HepG2 (cell line): ENCODE data around the gene TGFB2. TPM values are rescaled to one million over a fixed set of nuclear protein-coding genes. Genes with fewer than 3 reads are reported as not detected.

Source experiments
- ATAC-seq: fragments of 200-7000 bp; cut with Tn5 transposase; 3 replicates; pipeline ENCODE4 v1.9.1; 2020; ENCODE audit warnings: mild to moderate bottlenecking, moderate library complexity
- BruUV-seq: library from RNA; stranded (reverse); fragments of 400-500 nt; replicated peaks from 2 replicates; lab custom pipeline; 2021; lab: Mats Ljungman, UMichigan
- CTCF ChIA-PET: fragments of 300-600 bp; formaldehyde crosslinking; extraction: SDS; loops from one replicate; lab custom pipeline; 2021; ENCODE audit warnings: low total read pairs, inconsistent platforms, low intra/inter-chr PET ratio; lab: Yijun Ruan, JAX
- POLR2A ChIA-PET: fragments of 350-600 bp; sonication (Branson Sonifier 250); formaldehyde crosslinking; loops from one replicate; lab custom pipeline; 2020; ENCODE audit warnings: antibody characterized with exemption, inconsistent platforms; lab: Yijun Ruan, JAX
- DNase-seq: peaks from one replicate; pipeline ENCODE4 v3.0.0-alpha.2; 2015; ENCODE audit warnings: low spot score
- FAIRE-seq: peaks from 3 replicates; lab custom pipeline; 2011; peaks lifted over from hg19 to GRCh38; lab: Jason Lieb, UNC
- H2AFZ ChIP-seq: one replicate; pipeline ENCODE4 v1.6.1; 2011; ENCODE audit warnings: low read length, inconsistent platforms
- H3K27ac ChIP-seq: fragments of 300-600 bp; 3 replicates; pipeline ENCODE4 v1.8.0; 2011; ENCODE audit warnings: mixed run types, mild to moderate bottlenecking, mixed read lengths, low read length, inconsistent platforms; ENCODE audit not compliant: insufficient read depth; ENCODE audit errors: extremely low read length
- H3K27me3 ChIP-seq, 2 experiments: fragments of 200-600 bp in 1 of 2; 2 replicates in 1 of 2; 3 replicates in 1 of 2; pipeline versions ENCODE4 v1.6.0 to v1.8.0; 2011; ENCODE audit warnings: low read length in 2 of 2, mild to moderate bottlenecking in 2 of 2, moderate library complexity in 2 of 2, inconsistent platforms in 1 of 2; ENCODE audit not compliant: insufficient read depth in 2 of 2, control insufficient read depth in 1 of 2
- H3K36me3 ChIP-seq, 2 experiments: fragments of 200-600 bp in 1 of 2; replicated peaks in 1 of 2; 2 replicates in 1 of 2; 3 replicates in 1 of 2; pipeline versions ENCODE4 v1.5.1 to v1.8.0; 2011; ENCODE audit warnings: low read length in 2 of 2, inconsistent platforms in 1 of 2; ENCODE audit not compliant: insufficient read depth in 2 of 2, control insufficient read depth in 1 of 2
- H3K4me1 ChIP-seq: 2 replicates; pipeline ENCODE4 v1.5.1; 2012; ENCODE audit warnings: low read length, inconsistent platforms; ENCODE audit not compliant: insufficient read depth
- H3K4me2 ChIP-seq: 2 replicates; pipeline ENCODE4 v1.6.0; 2011; ENCODE audit warnings: low read depth, low read length, inconsistent platforms
- H3K4me3 ChIP-seq, 3 experiments: fragments of 200-600 bp in 1 of 3; sonication (generic), shearing (Covaris generic) in 1 of 3; replicated peaks in 1 of 3; 2 replicates each; pipeline ENCODE4 v1.5.1; 2011 to 2016; ENCODE audit warnings: low read length in 3 of 3, inconsistent platforms in 2 of 3, low read depth in 2 of 3, mild to moderate bottlenecking in 2 of 3, control low read depth in 1 of 3, mixed read lengths in 1 of 3; ENCODE audit not compliant: insufficient read depth in 1 of 3
- H3K79me2 ChIP-seq: one replicate; pipeline ENCODE4 v1.6.1; 2011; ENCODE audit warnings: low read length, inconsistent platforms; ENCODE audit not compliant: insufficient read depth
- H3K9ac ChIP-seq: 2 replicates; pipeline ENCODE4 v1.6.0; 2011; ENCODE audit warnings: mild to moderate bottlenecking, low read depth, low read length, inconsistent platforms; ENCODE audit not compliant: insufficient read depth
- H3K9me3 ChIP-seq: 2 replicates; pipeline ENCODE4 v1.5.1; 2012; ENCODE audit warnings: mild to moderate bottlenecking, low read length
- H4K20me1 ChIP-seq: 2 replicates; pipeline ENCODE4 v1.6.0; 2011; ENCODE audit warnings: inconsistent platforms, mild to moderate bottlenecking, low read length, moderate library complexity; ENCODE audit not compliant: insufficient read depth
- FOXK2 ChIP-seq: fragments of 450-650 bp; IDR thresholded peaks from 2 replicates; pipeline ENCODE4 v1.6.1; 2016
- GATAD1 ChIP-seq: IDR thresholded peaks from 2 replicates; pipeline ENCODE4 v1.6.1; 2016; ENCODE audit warnings: missing genetic modification reagents, missing compliant biosample characterization
- JUN ChIP-seq: sonication (generic); formaldehyde crosslinking; IDR thresholded peaks from 2 replicates; pipeline ENCODE4 v1.4.0; 2020; ENCODE audit warnings: mild to moderate bottlenecking, missing genetic modification reagents
- SALL2 ChIP-seq: sonication (generic); formaldehyde crosslinking; IDR thresholded peaks from 2 replicates; pipeline ENCODE4 v1.8.1; 2023; ENCODE audit warnings: mild to moderate bottlenecking, missing genetic modification reagents, inconsistent platforms
- ZNF292 ChIP-seq: sonication (generic); formaldehyde crosslinking; IDR thresholded peaks from 2 replicates; pipeline ENCODE4 v1.8.1; 2022; ENCODE audit warnings: mild to moderate bottlenecking, low read depth, missing genetic modification reagents, borderline replicate concordance
- WGBS: methylation state at CpG from one replicate; pipeline ENCODE4 v1.1.6; 2017; ENCODE audit warnings: low lambda C conversion rate; 5-methylcytosine and 5-hydroxymethylcytosine counted together
- in situ Hi-C: cut with HindIII; loops from 2 replicates; pipeline ENCODE4 v1.10.0; 2017; ENCODE audit warnings: low pct_unique_long_range_greater_than_20kb; ENCODE audit not compliant: extremely low pct_ligation_motif_present
- intact Hi-C: fragments of 100-400 bp; cut with micrococcal nuclease; formaldehyde crosslinking; loops from one replicate; pipeline ENCODE4 v1.10.0; 2022; ENCODE audit not compliant: unreplicated experiment
- polyA plus RNA-seq, 8 experiments: library from polyadenylated mRNA; depleted of rRNA in 3 of 8; stranded (reverse) in 7 of 8; unstranded in 1 of 8; fragments of >200 nt; fragmentation: Illumina TruSeq in 4 of 8; extraction: Trizol in 4 of 8; gene quantifications; 2 replicates each; pipeline versions ENCODE4 v1.2.1 to v1.2.3, GENCODE V29; 2011 to 2016; ENCODE audit warnings: low read depth in 4 of 8, missing spikeins in 1 of 8, mixed read lengths in 1 of 8; ENCODE audit not compliant: insufficient read depth in 1 of 8
- total RNA-seq, 5 experiments: library from RNA; depleted of rRNA; stranded (reverse); fragments of >200 nt; fragmentation: Illumina TruSeq; extraction: Trizol; gene quantifications; 2 replicates each; pipeline ENCODE4 v1.2.3, GENCODE V29; 2016; ENCODE audit warnings: low read depth in 1 of 5
- TF ChIP-seq, protein P1 (sequence below): sonication (generic); formaldehyde crosslinking; IDR thresholded peaks from 2 replicates; pipeline ENCODE4 v1.4.0; 2020; ENCODE audit warnings: missing genetic modification reagents
- TF ChIP-seq, protein P2 (sequence below): sonication (generic); formaldehyde crosslinking; conservative IDR thresholded peaks from 2 replicates; pipeline ENCODE4 v1.5.0; 2020; ENCODE audit warnings: missing genetic modification reagents
- TF ChIP-seq, protein P3 (sequence below): IDR thresholded peaks from 2 replicates; pipeline ENCODE4 v1.6.1; 2016; ENCODE audit warnings: low read depth, control low read depth

Gene TGFB2
- total and polyA plus RNA-seq, 2 of the 13 experiments (the other 11 are each of a cell fraction or from before 2014, with no cell fraction given), result 0.07 TPM; not detected in 1

DNA sequence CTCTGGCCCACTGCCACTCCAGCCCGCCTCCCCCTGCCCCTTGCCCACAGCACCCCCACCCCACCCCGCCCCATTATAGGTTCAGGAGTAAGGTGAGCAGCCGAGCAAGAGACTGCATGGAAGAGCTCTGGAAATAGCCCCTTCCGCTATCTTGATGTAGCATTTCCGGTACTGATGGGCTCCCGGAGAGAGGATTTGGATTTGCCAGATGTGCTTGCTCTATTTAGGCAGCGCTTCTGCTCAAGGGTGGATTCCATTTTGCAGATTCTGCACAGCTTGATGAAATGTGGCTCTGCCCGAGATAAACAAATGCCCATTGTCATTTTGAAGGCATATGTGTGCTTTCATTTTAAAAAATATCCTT, 6.9 kb downstream of the TGFB2 start (continued):
- TF ChIP-seq, protein P1, sequence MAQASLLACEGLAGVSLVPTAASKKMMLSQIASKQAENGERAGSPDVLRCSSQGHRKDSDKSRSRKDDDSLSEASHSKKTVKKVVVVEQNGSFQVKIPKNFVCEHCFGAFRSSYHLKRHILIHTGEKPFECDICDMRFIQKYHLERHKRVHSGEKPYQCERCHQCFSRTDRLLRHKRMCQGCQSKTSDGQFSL, result no peak
- no peak for TF ChIP-seq SALL2 (CRISPR knock-in tag)

DNA sequence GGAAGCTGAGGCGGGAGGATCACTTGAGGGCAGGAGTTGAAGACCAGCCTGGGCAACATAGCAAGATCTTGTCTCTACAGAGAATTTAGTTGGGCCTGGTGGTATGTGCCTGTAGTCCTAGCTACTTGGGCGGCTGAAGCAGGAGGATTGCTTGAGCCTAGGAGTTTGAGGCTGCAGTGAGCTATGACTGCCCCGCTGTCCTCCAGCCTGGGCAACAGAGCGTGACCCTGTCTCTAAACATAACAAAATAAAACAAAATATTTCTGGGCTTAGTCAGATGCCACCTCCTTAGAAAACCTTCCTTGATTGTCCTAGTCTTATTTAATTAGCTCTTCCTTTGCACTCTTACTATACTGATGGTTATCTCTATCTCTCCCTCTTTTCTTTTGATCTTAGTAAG, 8.5 kb downstream of the TGFB2 start:
- no peak for ATAC-seq
- H3K4me2 ChIP-seq, result no peak overlapping the region
- TF ChIP-seq JUN (CRISPR knock-in tag) (no peak), GATAD1 (CRISPR knock-in tag) (no peak), FOXK2 (no peak), ZNF292 (CRISPR knock-in tag) (no peak)
- TF ChIP-seq, protein P2, sequence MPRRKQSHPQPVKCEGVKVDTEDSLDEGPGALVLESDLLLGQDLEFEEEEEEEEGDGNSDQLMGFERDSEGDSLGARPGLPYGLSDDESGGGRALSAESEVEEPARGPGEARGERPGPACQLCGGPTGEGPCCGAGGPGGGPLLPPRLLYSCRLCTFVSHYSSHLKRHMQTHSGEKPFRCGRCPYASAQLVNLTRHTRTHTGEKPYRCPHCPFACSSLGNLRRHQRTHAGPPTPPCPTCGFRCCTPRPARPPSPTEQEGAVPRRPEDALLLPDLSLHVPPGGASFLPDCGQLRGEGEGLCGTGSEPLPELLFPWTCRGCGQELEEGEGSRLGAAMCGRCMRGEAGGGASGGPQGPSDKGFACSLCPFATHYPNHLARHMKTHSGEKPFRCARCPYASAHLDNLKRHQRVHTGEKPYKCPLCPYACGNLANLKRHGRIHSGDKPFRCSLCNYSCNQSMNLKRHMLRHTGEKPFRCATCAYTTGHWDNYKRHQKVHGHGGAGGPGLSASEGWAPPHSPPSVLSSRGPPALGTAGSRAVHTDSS, result no peak
- TF ChIP-seq, protein P3, sequence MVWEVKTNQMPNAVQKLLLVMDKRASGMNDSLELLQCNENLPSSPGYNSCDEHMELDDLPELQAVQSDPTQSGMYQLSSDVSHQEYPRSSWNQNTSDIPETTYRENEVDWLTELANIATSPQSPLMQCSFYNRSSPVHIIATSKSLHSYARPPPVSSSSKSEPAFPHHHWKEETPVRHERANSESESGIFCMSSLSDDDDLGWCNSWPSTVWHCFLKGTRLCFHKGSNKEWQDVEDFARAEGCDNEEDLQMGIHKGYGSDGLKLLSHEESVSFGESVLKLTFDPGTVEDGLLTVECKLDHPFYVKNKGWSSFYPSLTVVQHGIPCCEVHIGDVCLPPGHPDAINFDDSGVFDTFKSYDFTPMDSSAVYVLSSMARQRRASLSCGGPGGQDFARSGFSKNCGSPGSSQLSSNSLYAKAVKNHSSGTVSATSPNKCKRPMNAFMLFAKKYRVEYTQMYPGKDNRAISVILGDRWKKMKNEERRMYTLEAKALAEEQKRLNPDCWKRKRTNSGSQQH (CRISPR knock-in tag), result no peak
- BruUV-seq, result no TSS peak
- H3K27me3 ChIP-seq, result 0 out of 5 replicates have a peak, but pooled peaks cover 0 to 2% of the 10 kb centered on the region in 2 experiments
- H4K20me1 ChIP-seq, result no peaks in the 10 kb centered on the region
- DNase-seq, result no peak
- intact Hi-C loops (no loop called here), in situ Hi-C loops (loop anchor here (25.0 kb wide), 1 partner anchor 959 kb away; no protein-coding TSS in a partner anchor)
- FAIRE-seq, result no peak
- 66% methylated on average over 4 of the region's 4 CpGs for WGBS
- H2AFZ ChIP-seq, result no peak overlapping the region
- H3K79me2 ChIP-seq, result no peaks in the 10 kb centered on the region
- H3K4me1 ChIP-seq, result no peaks in the 10 kb centered on the region
- H3K4me3 ChIP-seq, result no peak overlapping the region
- H3K27ac ChIP-seq, result no peak overlapping the region
- no peaks in the 10 kb centered on the region for H3K9me3 ChIP-seq
- ChIA-PET POLR2A (no interaction called here), CTCF (no interaction called here)
- no peak overlapping the region for H3K9ac ChIP-seq
- no peaks in the 10 kb centered on the region for H3K36me3 ChIP-seq
